DOHH2 (cell line): Measurements from ENCODE around the gene SRPK2.

ENCODE experiments used
- H3F3A ChIP-seq: fragments of 200-600 bp; sonication (generic), shearing (Covaris generic); 2 replicates; pipeline ENCODE4 v1.6.0; 2016; ENCODE audit warnings: antibody characterized with exemption, mild to moderate bottlenecking; ENCODE audit not compliant: control insufficient read depth, insufficient read depth
- H3K27ac ChIP-seq: fragments of 200-600 bp; sonication (generic); 2 replicates; pipeline ENCODE4 v1.5.1; 2014; ENCODE audit warnings: low read depth, mild to moderate bottlenecking, low read length, moderate library complexity
- H3K27me3 ChIP-seq: fragments of 200-600 bp; sonication (generic); 2 replicates; pipeline ENCODE4 v1.6.1; 2014; ENCODE audit warnings: mild to moderate bottlenecking, low read length, mixed read lengths; ENCODE audit not compliant: control insufficient read depth
- H3K36me3 ChIP-seq: fragments of 200-600 bp; sonication (generic); 2 replicates; pipeline ENCODE4 v1.6.1; 2014; ENCODE audit warnings: mild to moderate bottlenecking, low read length, moderate library complexity, mixed read lengths; ENCODE audit not compliant: control insufficient read depth
- H3K4me1 ChIP-seq: fragments of 200-600 bp; sonication (generic); 2 replicates; pipeline ENCODE4 v1.6.1; 2014; ENCODE audit warnings: mild to moderate bottlenecking, low read length, mixed read lengths; ENCODE audit not compliant: control insufficient read depth
- H3K4me2 ChIP-seq: fragments of 200-600 bp; sonication (generic); 2 replicates; pipeline ENCODE4 v1.6.0; 2014; ENCODE audit warnings: mild to moderate bottlenecking, low read length, moderate library complexity
- H3K4me3 ChIP-seq: fragments of 200-600 bp; sonication (generic); 2 replicates; pipeline ENCODE4 v1.5.1; 2014; ENCODE audit warnings: mild to moderate bottlenecking, low read length, mixed read lengths
- H3K79me2 ChIP-seq: fragments of 200-600 bp; sonication (generic); 2 replicates; pipeline ENCODE4 v1.6.1; 2014; ENCODE audit warnings: mild to moderate bottlenecking, low read length, mixed read lengths; ENCODE audit not compliant: control insufficient read depth
- H3K9me2 ChIP-seq: fragments of 200-600 bp; sonication (generic); replicated peaks from 2 replicates; pipeline ENCODE4 v1.6.1; 2014; ENCODE audit warnings: mild to moderate bottlenecking, low read length, mixed read lengths; ENCODE audit not compliant: control insufficient read depth
- H3K9me3 ChIP-seq: fragments of 200-600 bp; sonication (generic); 2 replicates; pipeline ENCODE4 v1.6.1; 2014; ENCODE audit warnings: antibody characterized with exemption, low read length, mixed read lengths; ENCODE audit not compliant: control insufficient read depth, insufficient read depth
- H4K20me1 ChIP-seq: fragments of 200-600 bp; sonication (generic); 2 replicates; pipeline ENCODE4 v1.6.0; 2014; ENCODE audit warnings: low read depth, mild to moderate bottlenecking, antibody characterized with exemption, low read length, moderate library complexity; ENCODE audit not compliant: control insufficient read depth, insufficient read depth
- CTCF ChIP-seq: fragments of 200-600 bp; sonication (generic); IDR thresholded peaks from one replicate; pipeline ENCODE4 v1.5.1; 2014; ENCODE audit warnings: antibody characterized with exemption, mild to moderate bottlenecking, low read depth, low read length; ENCODE audit not compliant: poor library complexity, severe bottlenecking
- EZH2phosphoT487 ChIP-seq: fragments of 200-600 bp; sonication (generic); IDR thresholded peaks from 2 replicates; pipeline ENCODE4 v1.6.1; 2017; ENCODE audit warnings: borderline replicate concordance, mild to moderate bottlenecking, antibody characterized with exemption, low read length, moderate library complexity, mixed read lengths

Gene SRPK2

GRCh38 chr7:105209870-105210269, 178.9 kb downstream of the SRPK2 start:
- H3K4me1 ChIP-seq: peaks cover 26% of the 10 kb centered on the region
- H3K4me3 ChIP-seq: no peak overlapping the region
- H3K27me3 ChIP-seq: no peaks in the 10 kb centered on the region
- peaks cover 5% of the 10 kb centered on the region; the same call in 1 of the 2 replicates for H3F3A ChIP-seq
- no peaks in the 10 kb centered on the region for H3K9me3 ChIP-seq
- H3K4me2 ChIP-seq: no peak overlapping the region
- no peaks in the 10 kb centered on the region for H3K36me3 ChIP-seq
- peaks cover 28% of the 10 kb centered on the region for H3K79me2 ChIP-seq
- H4K20me1 ChIP-seq: 0 out of 2 replicates have a peak, but pooled peaks cover 3% of the 10 kb centered on the region
- H3K9me2 ChIP-seq: no peaks in the 10 kb centered on the region
- TF ChIP-seq EZH2phosphoT487: no peak
- no peak for TF ChIP-seq CTCF
- H3K27ac ChIP-seq: no peak overlapping the region

GRCh38 chr7:105209433-105209832, 179.3 kb downstream of the SRPK2 start:
- TF ChIP-seq EZH2phosphoT487 (no peak), CTCF (no peak)
- H3K9me3 ChIP-seq: no peaks in the 10 kb centered on the region
- no peak overlapping the region for H3K4me2 ChIP-seq
- H3K4me1 ChIP-seq: peaks cover 26% of the 10 kb centered on the region
- H3F3A ChIP-seq: peaks cover 5% of the 10 kb centered on the region; the same call in 1 of the 2 replicates
- H3K4me3 ChIP-seq: no peak overlapping the region
- H3K27me3 ChIP-seq: no peaks in the 10 kb centered on the region
- 0 out of 2 replicates have a peak, but pooled peaks cover 3% of the 10 kb centered on the region for H4K20me1 ChIP-seq
- H3K9me2 ChIP-seq: no peaks in the 10 kb centered on the region
- no peaks in the 10 kb centered on the region for H3K36me3 ChIP-seq
- no peak overlapping the region for H3K27ac ChIP-seq
- peaks cover 25% of the 10 kb centered on the region for H3K79me2 ChIP-seq

- Histone ChIP-seq H3K36me3 (no peaks in the 10 kb centered on the region), H4K20me1 (0 out of 2 replicates have a peak, but pooled peaks cover 3% of the 10 kb centered on the region), H3K27me3 (no peaks in the 10 kb centered on the region), H3K4me3 (no peak overlapping the region), H3K4me1 (peaks cover 23% of the 10 kb centered on the region), H3K79me2 (peaks cover 22% of the 10 kb centered on the region), H3K4me2 (no peak overlapping the region), H3K9me2 (no peaks in the 10 kb centered on the region), H3K27ac (no peak overlapping the region), H3K9me3 (no peaks in the 10 kb centered on the region), H3F3A (peaks cover 5% of the 10 kb centered on the region; the same call in 1 of the 2 replicates)
- TF ChIP-seq EZH2phosphoT487 (no peak), CTCF (no peak)
Measured at GRCh38 chr7:105206985-105207384, 181.7 kb downstream of the SRPK2 start.
